Measurements from ENCODE around the gene PTPN4.

Gene PTPN4

GRCh38 chr2:119864318-119864717 is 104.6 kb downstream of the PTPN4 start:
- Histone ChIP-seq H3K4me2 (ENCODE audit: low read depth, low read length, poor library complexity, severe bottlenecking) (no peak overlapping the region), H2AFZ (ENCODE audit: low read length) (no peak overlapping the region)
- TF ChIP-seq CTCF (conservative IDR thresholded peaks at IDR 0.05; ENCODE audit: low read length) (no peak), EZH2phosphoT487 (IDR thresholded peaks at IDR 0.05; ENCODE audit: borderline replicate concordance) (no peak)

GRCh38 chr2:119871725-119872124 is 112.0 kb downstream of the PTPN4 start:
- Histone ChIP-seq H3K9me2 (replicated peaks; ENCODE audit: low read depth, low read length) (no peaks in the 10 kb centered on the region), H3K4me2 (ENCODE audit: low read depth, low read length, poor library complexity, severe bottlenecking) (no peak overlapping the region), H4K20me1 (ENCODE audit: insufficient read depth, low read length, poor library complexity, severe bottlenecking) (no peaks in the 10 kb centered on the region), H3F3A (ENCODE audit: low read depth) (no peaks in the 10 kb centered on the region; the same call in 1 of the 2 replicates), H3K36me3 (ENCODE audit: insufficient read depth, low read length) (no peaks in the 10 kb centered on the region), H2AFZ (ENCODE audit: low read length) (no peak overlapping the region), H3K79me2 (ENCODE audit: insufficient read depth, low read length) (peaks cover 12% of the 10 kb centered on the region; the same call in 1 of the 2 replicates), H3K4me1 (ENCODE audit: insufficient read depth, low read length, poor library complexity, severe bottlenecking) (peaks cover 14% of the 10 kb centered on the region), H3K27me3 (ENCODE audit: insufficient read depth, low read length, poor library complexity, severe bottlenecking) (no peaks in the 10 kb centered on the region), H3K9me3 (ENCODE audit: insufficient read depth, low read depth, low read length) (no peaks in the 10 kb centered on the region), H3K9ac (ENCODE audit: low read depth, low read length, poor library complexity, severe bottlenecking) (no peak overlapping the region), H3K4me3 (ENCODE audit: low read length, poor library complexity, severe bottlenecking) (no peak overlapping the region)
- no peak for TF ChIP-seq CTCF (conservative IDR thresholded peaks at IDR 0.05; ENCODE audit: low read length)

More at GRCh38 chr2:119864318-119864717, 104.6 kb downstream of the PTPN4 start:
- Histone ChIP-seq H3K36me3 (ENCODE audit: insufficient read depth, low read length) (no peaks in the 10 kb centered on the region), H3K79me2 (ENCODE audit: insufficient read depth, low read length) (peaks cover 24% of the 10 kb centered on the region; the same call in 1 of the 2 replicates), H3F3A (ENCODE audit: low read depth) (no peaks in the 10 kb centered on the region; the same call in 1 of the 2 replicates), H3K9me2 (replicated peaks; ENCODE audit: low read depth, low read length) (no peaks in the 10 kb centered on the region), H3K9me3 (ENCODE audit: insufficient read depth, low read depth, low read length) (no peaks in the 10 kb centered on the region), H4K20me1 (ENCODE audit: insufficient read depth, low read length, poor library complexity, severe bottlenecking) (no peaks in the 10 kb centered on the region), H3K4me1 (ENCODE audit: insufficient read depth, low read length, poor library complexity, severe bottlenecking) (peaks cover 23% of the 10 kb centered on the region), H3K4me3 (ENCODE audit: low read length, poor library complexity, severe bottlenecking) (no peak overlapping the region), H3K27me3 (ENCODE audit: insufficient read depth, low read length, poor library complexity, severe bottlenecking) (no peaks in the 10 kb centered on the region), H3K9ac (ENCODE audit: low read depth, low read length, poor library complexity, severe bottlenecking) (no peak overlapping the region)

- Histone ChIP-seq H3K9ac (ENCODE audit: low read depth, low read length, poor library complexity, severe bottlenecking) (no peak overlapping the region), H3K36me3 (ENCODE audit: insufficient read depth, low read length) (no peaks in the 10 kb centered on the region), H3K9me3 (ENCODE audit: insufficient read depth, low read depth, low read length) (no peaks in the 10 kb centered on the region), H2AFZ (ENCODE audit: low read length) (no peak overlapping the region), H4K20me1 (ENCODE audit: insufficient read depth, low read length, poor library complexity, severe bottlenecking) (peaks cover 3% of the 10 kb centered on the region), H3F3A (ENCODE audit: low read depth) (no peaks in the 10 kb centered on the region), H3K4me2 (ENCODE audit: low read depth, low read length, poor library complexity, severe bottlenecking) (no peak overlapping the region), H3K79me2 (ENCODE audit: insufficient read depth, low read length) (peaks cover 8% of the 10 kb centered on the region; the same call in 1 of the 2 replicates), H3K4me1 (ENCODE audit: insufficient read depth, low read length, poor library complexity, severe bottlenecking) (no peaks in the 10 kb centered on the region), H3K4me3 (ENCODE audit: low read length, poor library complexity, severe bottlenecking) (no peak overlapping the region), H3K9me2 (replicated peaks; ENCODE audit: low read depth, low read length) (no peaks in the 10 kb centered on the region), H3K27me3 (ENCODE audit: insufficient read depth, low read length, poor library complexity, severe bottlenecking) (no peaks in the 10 kb centered on the region)
- no peak for TF ChIP-seq EZH2phosphoT487 (IDR thresholded peaks at IDR 0.05; ENCODE audit: borderline replicate concordance)
- TF ChIP-seq CTCF (conservative IDR thresholded peaks at IDR 0.05; ENCODE audit: low read length) = no peak
These were observed 113.9 kb downstream of the PTPN4 start for GRCh38 chr2:119873350-119874315.

All from Loucy (cell line).